Measurements from ENCODE around the gene FLVCR2.

The FLVCR2 gene

DNA sequence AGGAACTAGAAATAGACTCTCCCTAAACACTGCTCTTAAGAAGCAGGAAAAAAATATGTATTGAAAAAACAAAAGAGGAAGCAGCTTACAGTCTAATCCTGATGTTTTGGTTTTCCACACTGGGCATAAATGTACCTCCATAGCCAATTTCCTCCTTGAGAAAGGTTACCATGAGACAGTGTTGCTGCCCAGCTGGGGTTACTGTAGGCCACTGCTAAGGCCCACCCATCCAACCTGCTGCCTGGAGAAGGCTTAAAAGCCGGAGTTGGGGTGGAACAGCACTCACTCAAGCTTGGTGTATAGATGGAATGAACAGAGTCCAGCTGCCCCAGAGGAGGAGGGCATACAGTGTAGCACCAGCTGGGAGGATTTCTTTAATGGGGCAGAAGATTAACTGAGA lies 41.1 kb downstream of the FLVCR2 start:
- no peak for ATAC-seq
- no peak for TF ChIP-seq BACH2 (CRISPR knock-in tag; IDR thresholded peaks at IDR 0.05; ENCODE audit: borderline replicate concordance)

GRCh38 chr14:75625034-75625433 lies 46.6 kb downstream of the FLVCR2 start:
- no peak for TF ChIP-seq CSDC2 (CRISPR knock-in tag; IDR thresholded peaks at IDR 0.05)
- TF ChIP-seq, protein P1, sequence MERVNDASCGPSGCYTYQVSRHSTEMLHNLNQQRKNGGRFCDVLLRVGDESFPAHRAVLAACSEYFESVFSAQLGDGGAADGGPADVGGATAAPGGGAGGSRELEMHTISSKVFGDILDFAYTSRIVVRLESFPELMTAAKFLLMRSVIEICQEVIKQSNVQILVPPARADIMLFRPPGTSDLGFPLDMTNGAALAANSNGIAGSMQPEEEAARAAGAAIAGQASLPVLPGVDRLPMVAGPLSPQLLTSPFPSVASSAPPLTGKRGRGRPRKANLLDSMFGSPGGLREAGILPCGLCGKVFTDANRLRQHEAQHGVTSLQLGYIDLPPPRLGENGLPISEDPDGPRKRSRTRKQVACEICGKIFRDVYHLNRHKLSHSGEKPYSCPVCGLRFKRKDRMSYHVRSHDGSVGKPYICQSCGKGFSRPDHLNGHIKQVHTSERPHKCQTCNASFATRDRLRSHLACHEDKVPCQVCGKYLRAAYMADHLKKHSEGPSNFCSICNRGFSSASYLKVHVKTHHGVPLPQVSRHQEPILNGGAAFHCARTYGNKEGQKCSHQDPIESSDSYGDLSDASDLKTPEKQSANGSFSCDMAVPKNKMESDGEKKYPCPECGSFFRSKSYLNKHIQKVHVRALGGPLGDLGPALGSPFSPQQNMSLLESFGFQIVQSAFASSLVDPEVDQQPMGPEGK (CRISPR knock-in tag; IDR thresholded peaks at IDR 0.05; ENCODE audit: borderline replicate concordance): no peak
- no peak for TF ChIP-seq PPARA (CRISPR knock-in tag; IDR thresholded peaks at IDR 0.05; ENCODE audit: borderline replicate concordance)
- TF ChIP-seq ESRRG (CRISPR knock-in tag; IDR thresholded peaks at IDR 0.05): no peak
- TF ChIP-seq ZC3H10 (CRISPR knock-in tag; IDR thresholded peaks at IDR 0.05): no peak
- ATAC-seq: no peak

- TF ChIP-seq RARB (CRISPR knock-in tag; IDR thresholded peaks at IDR 0.05) (no peak), ZNF70 (CRISPR knock-in tag; IDR thresholded peaks at IDR 0.05) (no peak), CREB5 (CRISPR knock-in tag; IDR thresholded peaks at IDR 0.05; ENCODE audit: low read depth) (no peak), ARNTL (CRISPR knock-in tag; IDR thresholded peaks at IDR 0.05; ENCODE audit: borderline replicate concordance, low read depth) (no peak), SNAI2 (CRISPR knock-in tag; IDR thresholded peaks at IDR 0.05) (no peak), CSDC2 (CRISPR knock-in tag; IDR thresholded peaks at IDR 0.05) (no peak), PPARA (CRISPR knock-in tag; IDR thresholded peaks at IDR 0.05; ENCODE audit: borderline replicate concordance) (no peak), TOX (CRISPR knock-in tag; IDR thresholded peaks at IDR 0.05; ENCODE audit: borderline replicate concordance) (no peak), OSR1 (CRISPR knock-in tag; IDR thresholded peaks at IDR 0.05) (no peak), ESRRG (CRISPR knock-in tag; IDR thresholded peaks at IDR 0.05) (no peak), GLIS3 (CRISPR knock-in tag; IDR thresholded peaks at IDR 0.05) (no peak), ZFP30 (CRISPR knock-in tag; IDR thresholded peaks at IDR 0.05) (no peak), ZFP3 (CRISPR knock-in tag; IDR thresholded peaks at IDR 0.05) (no peak)
- TF ChIP-seq, protein P2, sequence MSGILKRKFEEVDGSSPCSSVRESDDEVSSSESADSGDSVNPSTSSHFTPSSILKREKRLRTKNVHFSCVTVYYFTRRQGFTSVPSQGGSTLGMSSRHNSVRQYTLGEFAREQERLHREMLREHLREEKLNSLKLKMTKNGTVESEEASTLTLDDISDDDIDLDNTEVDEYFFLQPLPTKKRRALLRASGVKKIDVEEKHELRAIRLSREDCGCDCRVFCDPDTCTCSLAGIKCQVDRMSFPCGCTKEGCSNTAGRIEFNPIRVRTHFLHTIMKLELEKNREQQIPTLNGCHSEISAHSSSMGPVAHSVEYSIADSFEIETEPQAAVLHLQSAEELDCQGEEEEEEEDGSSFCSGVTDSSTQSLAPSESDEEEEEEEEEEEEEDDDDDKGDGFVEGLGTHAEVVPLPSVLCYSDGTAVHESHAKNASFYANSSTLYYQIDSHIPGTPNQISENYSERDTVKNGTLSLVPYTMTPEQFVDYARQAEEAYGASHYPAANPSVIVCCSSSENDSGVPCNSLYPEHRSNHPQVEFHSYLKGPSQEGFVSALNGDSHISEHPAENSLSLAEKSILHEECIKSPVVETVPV (CRISPR knock-in tag; IDR thresholded peaks at IDR 0.05): no peak
- TF ChIP-seq, protein P1 (CRISPR knock-in tag; IDR thresholded peaks at IDR 0.05; ENCODE audit: borderline replicate concordance): no peak
- ATAC-seq: no peak
Measured at GRCh38 chr14:75626396-75626795, 48.0 kb downstream of the FLVCR2 start.

DNA sequence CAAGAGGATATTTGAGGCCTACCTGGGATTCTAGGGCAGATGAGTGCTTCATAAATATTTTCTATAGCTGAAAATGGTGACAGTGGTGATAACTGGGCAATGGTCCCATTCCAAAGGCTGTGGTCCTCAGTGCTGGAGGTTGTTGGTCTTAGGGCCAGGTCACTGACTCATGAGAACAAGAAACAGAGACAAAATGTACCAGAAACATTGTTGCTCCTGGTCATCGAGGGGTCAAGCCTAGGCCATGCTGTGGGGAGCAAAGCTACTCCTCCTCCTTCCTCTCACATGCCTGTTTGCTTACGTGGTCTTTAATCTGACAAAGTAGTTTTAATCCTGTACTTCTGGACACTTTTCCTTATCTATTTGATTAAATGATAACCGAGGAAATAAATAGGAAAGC lies 48.4 kb downstream of the FLVCR2 start:
- ATAC-seq: no peak

More for the DNA sequence above, 48.4 kb downstream of the FLVCR2 start:
- TF ChIP-seq TOX (CRISPR knock-in tag; IDR thresholded peaks at IDR 0.05; ENCODE audit: borderline replicate concordance) (no peak), ESRRG (CRISPR knock-in tag; IDR thresholded peaks at IDR 0.05) (no peak), SNAI2 (CRISPR knock-in tag; IDR thresholded peaks at IDR 0.05) (no peak), TCF4 (CRISPR knock-in tag; IDR thresholded peaks at IDR 0.05; ENCODE audit: borderline replicate concordance) (no peak), GLIS3 (CRISPR knock-in tag; IDR thresholded peaks at IDR 0.05) (no peak), CREB5 (CRISPR knock-in tag; IDR thresholded peaks at IDR 0.05; ENCODE audit: low read depth) (no peak)

Measured in SK-N-SH treated with all-trans-retinoic acid at 6 μM for 48 hours (cell line).